GM18499 (cell line): Measurements from ENCODE around the gene GLT8D2.

ENCODE experiments used
- ATAC-seq: cut with Tn5 transposase; IDR thresholded peaks from one replicate; pipeline ENCODE4 v1.9.1; 2021; ENCODE audit warnings: moderate number of reproducible peaks; ENCODE audit not compliant: insufficient read depth, unreplicated experiment

GLT8D2 gene, protein sequence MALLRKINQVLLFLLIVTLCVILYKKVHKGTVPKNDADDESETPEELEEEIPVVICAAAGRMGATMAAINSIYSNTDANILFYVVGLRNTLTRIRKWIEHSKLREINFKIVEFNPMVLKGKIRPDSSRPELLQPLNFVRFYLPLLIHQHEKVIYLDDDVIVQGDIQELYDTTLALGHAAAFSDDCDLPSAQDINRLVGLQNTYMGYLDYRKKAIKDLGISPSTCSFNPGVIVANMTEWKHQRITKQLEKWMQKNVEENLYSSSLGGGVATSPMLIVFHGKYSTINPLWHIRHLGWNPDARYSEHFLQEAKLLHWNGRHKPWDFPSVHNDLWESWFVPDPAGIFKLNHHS

DNA sequence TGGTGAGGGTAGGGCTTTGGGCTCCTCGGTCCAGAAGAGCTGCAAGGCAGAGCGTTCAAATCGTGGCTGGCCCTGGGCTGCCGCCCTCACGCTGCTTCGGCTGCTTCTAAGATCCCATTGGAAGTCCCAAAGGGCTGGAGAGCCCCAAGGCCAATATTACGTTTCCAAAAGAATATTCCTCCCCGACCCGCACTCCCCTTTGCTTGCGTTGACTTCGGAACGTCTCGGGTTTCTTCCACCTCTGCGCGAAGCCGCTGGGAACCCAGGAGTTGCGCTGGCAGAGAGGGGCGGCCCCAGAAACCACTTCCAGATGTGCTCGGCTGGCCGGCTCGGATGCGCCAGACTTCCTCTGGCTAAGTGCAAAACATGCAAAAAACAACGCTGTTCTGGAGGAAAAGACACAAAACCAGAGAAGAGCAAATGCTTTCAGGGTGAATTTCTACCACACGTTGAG, at the start of gene GLT8D2:
Gene GLT8D2, minus strand, starts transcription at position 285 of the 454 bp plus-strand sequence. CDS start 30,539 bp downstream, outside the sequence.
- ATAC-seq = no peak

DNA sequence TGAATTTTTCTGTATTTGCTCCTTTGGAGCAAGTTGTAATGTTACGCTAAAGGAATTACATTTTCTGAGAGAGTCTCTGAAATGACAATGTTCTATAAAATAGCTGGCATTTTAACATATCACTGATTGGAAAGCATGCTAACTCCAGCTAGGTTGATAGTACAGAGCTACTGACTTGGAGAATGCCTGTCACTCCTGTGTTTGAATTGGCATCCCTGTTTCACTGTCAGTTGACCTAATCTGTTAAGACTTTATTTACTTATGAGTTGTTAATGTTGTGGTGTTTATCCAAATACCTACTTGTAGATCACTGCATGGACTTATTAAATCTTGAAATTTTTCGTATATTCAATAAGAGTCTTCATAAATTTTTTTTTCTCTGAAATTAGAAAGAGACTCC, 48.0 kb upstream of the GLT8D2 start:
- ATAC-seq = no peak

DNA sequence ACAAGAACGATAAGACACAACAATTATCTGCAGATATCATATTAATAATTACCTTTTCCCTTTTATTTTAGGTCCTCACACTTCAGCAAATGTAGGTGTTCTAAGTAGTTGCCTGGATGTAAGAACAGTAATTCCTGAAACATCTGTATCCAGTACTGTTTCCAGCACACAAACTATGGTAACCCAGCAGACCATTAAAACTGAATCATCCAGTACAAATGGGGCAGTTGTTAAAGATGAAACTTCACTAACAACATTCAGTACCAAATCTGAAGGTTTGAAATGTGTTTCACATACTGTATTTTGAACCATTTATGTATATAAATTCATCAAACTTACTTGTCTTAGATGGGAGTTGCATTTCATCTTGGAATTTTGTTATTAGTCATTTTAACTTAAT, 45.3 kb upstream of the GLT8D2 start:
- no peak for ATAC-seq

DNA sequence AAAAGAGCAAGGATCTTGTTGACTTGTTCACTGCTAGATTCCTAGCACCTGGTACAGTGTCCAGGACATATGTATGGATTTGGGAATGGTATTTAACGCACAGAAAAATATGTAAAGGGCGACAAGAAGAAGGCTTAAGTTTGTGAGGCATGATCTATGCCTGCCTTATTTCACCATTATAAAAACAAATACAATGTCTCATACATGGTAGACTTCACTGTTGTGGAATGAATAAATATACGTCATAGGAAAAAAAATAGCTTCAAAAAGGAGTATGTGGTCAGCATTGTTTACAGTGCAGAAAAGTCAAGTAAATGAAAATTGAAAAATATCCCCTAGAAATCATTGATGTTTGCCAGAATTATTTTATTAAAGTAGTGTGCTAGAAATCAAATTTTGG, 44.3 kb upstream of the GLT8D2 start:
- ATAC-seq = no peak

DNA sequence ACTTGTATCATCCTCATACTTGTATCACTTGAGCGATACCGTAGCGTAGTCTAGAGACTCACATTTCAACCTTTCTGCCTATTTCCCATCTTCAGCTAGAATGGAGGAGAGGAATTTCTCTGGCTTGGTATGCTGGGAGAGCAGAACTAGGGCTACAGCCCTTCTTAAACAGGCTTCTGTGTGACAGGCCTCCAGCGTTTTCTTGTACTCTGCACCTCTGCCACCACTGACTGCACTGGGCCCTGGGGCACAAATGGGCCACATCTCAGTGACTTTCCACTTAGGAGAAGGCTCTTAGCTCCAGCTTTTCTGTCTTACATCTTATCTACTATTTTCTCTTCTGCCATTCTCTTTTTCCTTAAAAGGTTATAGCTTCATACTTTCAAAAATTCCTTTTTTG, 41.1 kb upstream of the GLT8D2 start:
- ATAC-seq = no peak

DNA sequence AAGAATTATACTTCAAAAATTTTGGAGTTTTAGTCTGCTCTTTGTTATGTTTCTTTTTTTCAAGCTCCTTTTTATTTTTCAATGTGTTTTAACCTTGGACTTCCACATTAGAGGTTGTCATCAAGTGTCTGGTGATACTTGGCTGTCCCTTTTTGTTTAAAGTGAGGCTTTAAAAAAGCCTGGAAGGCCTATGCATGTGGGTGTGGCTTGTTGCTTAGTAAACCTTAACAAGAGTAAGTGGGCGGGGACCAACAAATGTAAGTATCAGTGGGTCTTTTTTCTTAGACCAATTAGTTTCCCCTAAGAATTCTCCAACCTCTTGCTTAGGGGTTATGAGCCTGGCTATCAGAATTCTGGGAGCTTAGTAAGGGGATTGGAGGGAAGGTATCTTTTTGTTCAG, 40.7 kb upstream of the GLT8D2 start:
- ATAC-seq = no peak

DNA sequence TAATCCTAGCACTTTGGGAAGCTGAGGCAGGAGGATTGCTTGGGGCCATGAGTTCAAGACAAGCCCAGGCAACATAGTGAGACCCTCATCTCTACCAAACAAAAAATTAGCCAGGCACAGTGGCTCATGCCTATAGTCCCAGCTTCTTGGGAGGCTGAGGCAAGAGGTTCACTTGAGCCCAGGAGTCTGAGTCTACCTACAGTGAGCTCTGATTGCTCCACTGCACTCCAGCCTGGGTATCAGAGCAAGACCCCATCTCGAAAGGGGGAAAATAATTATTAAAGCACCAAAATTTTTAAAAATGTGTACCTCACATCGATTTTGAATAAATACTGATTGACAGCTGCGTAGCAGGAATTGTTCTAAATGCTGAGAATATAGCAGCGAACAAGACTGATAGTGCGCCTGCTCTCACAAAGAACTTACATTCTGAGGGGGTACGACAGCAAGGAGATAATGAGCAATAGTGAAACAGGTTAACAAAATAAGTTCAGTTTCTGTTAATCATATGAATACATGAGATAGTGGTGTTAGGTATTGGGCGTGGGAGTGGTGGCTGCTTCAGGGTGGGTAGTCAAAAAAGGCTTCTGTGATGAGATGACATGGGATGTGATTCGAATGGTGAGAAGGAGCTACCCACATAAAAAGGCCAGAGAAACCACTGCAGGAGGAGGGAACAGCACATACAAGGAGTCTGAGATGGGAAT, 33.9 kb upstream of the GLT8D2 start:
- peak; percentile 74 for ATAC-seq

DNA sequence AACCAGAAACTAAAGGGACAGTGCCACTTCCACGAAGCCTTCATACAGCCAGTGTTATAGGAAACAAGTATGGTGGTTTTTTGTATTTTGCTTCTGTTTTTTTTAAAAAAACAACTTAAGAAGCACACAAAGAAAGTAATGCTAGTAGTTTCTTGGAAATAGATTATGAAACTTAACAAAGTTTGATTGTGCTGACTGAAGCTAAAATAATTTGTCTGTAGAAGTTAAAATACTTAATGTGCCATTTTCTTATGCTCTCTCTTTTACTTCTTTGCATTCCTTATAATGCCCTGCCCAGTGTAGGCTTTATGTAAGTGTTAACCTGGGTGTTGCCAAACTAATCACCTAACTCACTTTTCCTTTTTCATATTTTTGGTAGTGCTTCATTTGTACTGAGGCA, 30.8 kb upstream of the GLT8D2 start:
- ATAC-seq = no peak

DNA sequence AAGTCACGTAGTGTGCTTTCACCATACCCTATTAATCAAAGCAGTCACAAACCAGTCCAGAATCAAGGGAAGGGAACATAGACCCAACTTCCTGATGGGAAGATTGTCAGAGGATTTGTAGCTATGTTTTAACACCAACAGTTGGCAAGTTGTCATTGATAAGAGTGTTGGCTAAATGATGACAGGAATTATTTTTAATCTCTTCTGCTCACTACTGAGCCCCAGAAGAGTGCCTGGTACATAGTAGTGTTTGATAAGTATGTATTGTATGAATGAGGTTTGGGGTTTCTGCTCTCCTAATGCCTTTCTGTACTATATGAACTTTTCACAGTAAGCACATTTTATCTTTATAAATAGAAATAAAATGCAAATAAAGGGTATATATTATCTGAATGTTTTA, 29.0 kb upstream of the GLT8D2 start:
- ATAC-seq = no peak

DNA sequence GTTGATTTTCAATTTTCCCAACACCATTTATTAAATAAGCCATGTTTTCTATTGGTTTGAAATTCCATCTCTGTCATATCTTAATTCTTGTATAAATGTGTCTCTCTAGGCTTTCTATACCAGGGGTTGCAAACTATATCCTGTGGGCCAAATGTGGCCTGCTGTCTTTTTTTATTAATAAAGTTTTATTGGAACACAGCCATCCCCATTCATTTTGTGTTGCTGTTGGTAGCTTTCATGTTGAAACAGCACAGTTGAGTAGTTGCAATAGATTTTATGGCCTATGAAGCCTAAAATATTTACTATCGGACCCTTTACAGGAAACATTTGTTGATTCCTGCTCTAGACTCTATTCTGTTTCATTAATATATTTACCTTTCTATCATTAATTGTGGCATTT, 23.7 kb upstream of the GLT8D2 start:
- no peak for ATAC-seq

DNA sequence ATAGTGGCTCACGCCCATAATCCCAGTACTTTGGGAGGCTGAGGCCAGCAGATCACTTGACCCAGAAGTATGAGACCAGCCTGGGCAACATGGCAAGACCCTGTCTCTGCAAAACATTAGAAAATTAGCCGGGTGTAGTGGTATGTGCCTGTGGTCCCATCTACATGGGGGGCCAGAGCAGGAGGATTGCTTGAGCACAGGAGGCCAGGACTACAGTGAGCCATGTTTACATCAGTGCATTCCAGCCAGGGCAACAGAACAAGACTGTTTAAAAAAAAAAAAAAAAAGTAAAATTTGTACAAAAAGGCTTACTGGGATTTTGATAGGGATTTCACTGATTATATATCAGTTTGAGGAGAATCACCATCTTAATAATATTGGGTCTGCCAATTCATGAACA, 22.1 kb upstream of the GLT8D2 start:
- no peak for ATAC-seq

DNA sequence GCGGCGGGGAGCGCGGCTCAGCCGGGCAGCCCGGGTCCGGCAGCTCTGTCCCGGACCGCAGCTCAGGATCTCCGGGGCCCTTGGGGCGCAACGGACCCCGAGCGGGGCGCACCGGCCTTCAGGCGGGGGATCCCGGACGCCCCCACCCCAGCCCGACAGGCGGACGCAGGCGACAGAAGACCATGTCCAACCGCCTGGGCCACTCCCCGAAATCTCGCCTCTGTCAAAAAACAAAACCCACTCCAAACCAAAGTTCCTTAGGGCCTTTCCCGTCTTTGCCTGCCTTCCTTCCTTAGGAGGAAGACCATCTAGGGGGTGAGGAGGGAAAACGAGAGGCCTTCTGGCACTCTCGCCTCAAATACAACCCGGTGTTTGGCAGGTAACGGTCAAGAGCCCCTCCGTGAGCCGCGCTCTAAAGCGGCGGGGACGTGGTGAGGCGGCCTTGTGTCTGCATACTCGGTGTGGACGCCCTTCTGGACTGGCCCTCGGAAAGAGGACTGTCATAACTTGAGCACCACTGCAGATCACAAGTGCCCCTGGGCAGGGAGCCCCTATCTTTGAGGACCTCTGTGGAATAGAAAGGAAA, 14.9 kb upstream of the GLT8D2 start:
- ATAC-seq = peak; percentile 12

DNA sequence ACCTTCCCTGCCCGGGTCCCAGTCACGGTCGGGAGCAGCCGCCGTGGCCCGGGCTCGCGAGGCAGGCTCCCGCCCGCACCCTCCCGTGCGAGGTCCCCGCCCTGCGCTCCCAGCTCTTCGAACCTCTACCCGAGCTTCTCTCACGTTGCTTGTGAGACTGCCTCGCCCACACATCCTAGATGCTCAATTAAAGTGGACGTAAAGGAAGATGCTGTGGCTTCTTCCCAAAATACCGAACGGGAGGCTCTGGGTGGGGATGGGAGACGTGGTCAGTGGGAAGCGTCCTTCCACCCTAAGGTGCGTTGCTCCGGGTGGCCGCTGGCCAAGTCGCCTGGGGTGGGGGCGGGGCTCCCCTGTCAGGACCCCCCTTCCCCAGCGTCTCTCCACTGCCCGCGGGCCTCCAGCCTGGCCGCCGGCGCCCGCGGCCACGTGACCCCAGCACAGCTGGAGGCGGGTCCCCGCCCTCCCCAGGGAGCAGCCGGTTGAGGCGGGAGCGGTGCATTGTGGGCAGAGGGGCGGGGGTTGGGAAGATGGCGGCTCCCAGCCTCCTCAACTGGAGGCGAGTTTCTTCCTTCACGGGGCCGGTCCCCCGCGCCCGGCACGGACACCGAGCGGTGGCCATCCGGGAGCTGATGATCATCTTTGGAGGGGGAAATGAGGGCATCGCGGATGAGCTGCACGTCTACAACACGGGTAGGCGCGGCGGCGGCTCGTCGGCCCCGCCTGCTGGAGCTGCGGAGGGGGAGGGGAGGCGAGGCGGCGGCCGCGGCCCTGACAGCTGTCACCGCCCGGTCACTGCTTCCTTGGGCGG, 14.2 kb upstream of the GLT8D2 start, which contains the start of gene HCFC2:
Gene HCFC2, plus strand, starts transcription at position 501 of the 811 bp plus-strand sequence. Its CDS starts 30 bp downstream, at position 531.
- peak; percentile 43 for ATAC-seq

DNA sequence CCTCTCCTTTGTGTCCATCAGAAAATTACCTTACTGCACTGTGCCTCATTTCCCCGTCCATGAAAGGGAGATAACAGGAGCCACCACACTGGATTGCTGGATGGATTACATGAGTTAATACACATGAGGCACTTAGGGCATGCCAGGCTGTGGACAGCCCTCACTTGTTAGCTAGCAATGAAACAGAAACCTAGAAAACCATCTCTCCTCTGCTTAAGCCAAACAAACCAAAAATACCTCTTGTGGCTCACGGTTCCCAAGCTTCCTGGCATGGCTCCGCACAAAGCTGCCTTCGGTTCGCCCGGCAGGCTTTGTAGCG, 13.7 kb upstream of the GLT8D2 start:
- peak; percentile 20 for ATAC-seq

DNA sequence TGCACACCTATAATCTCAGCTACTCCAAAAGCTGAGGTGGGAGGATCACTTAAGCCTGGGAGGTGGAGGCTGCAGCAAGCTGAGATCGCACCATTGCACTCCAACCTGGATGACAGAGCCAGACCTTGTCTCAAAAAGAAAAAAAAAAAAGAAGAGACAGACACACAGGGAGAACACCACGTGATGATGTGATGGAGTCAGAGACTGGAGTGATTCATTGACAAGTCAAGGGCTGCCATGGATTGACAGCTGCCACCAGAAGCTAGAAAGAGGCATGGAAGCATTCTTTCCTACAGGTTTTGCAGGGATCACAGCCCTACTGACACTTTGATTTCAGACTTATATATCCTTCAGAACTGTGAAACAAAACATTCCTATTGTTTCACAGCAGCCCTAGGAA, 10.8 kb upstream of the GLT8D2 start:
- ATAC-seq = no peak

DNA sequence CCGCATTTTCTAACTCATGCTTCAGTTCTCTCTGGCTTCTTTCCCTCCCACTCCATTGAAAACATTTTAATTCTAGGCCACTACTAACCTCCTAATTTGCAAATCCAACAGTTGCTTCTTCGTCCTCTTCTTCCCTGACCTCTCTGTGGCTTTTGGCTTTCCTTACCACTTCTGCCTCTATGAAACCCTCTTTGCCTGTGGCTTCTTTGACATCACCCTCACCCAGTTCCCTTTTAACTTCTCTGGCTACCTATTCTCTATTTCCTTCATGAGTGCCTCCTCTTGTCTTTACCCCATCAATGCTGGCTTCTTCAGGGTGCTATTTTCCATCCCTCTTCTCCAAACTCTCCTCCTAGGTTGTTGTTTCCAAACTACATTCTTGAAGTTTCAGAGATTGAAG, 10.0 kb upstream of the GLT8D2 start:
- no peak for ATAC-seq

DNA sequence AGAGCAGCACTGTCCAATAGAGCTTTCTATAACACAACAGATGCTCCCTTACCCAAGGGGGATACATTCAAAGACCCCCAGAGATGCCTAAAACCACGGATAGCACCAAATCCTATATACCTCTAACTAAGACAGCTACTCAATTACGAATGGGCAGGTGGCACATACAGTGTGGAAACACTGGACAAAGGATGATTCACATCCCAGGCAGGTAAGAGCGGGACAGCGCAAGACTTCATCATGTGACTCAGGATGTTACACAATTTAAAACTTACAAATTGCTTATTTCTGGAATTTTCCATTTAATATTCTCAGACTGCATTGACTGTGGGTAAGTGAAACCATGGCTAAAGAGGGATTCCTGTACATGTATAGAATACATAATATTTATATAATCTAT, 8.8 kb upstream of the GLT8D2 start:
- ATAC-seq = no peak

DNA sequence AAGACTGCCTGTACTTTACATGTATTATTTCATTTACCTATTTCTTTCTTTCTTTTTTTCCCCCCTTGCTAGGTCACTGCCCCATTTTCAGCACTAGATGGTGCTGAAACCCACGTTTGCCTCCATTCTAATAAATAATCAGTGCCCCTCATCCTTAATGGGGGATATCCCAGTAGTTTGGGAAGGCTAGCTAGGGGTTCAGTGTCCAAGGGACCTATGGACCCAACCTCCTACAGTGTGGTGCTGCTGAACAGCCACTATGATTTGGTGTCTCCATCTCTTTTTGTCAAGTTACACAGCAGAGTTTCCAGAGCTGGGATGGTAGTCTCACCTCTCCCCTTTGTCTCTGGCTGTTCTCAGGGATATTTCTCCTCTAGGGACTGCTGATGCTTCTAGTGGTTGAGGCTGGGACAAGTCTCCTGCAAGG, 7.8 kb upstream of the GLT8D2 start:
- no peak for ATAC-seq

DNA sequence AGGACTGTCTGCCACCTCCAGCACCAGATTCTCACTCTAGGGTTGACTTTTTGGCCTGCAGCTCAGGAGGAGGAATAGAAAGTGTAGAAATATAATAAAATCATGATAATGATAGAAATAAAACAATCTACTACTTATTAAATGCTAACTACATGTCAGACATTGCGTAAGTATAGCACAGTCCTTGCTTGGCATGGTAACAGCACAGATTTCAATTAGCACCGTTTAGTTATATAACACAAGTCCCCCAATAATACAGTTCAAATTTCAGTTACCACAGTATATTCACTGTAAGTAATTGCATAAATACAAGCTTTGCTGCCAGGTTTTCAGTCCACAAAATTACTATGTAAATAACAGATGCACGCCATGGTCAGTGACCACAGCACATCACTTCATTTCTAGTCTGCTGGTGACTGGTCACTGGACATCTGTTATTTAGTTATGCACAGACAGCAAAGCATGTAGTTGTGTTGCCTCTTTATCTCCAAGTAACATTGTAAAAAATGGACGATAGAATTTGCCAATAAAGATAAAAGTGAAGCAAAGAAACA, 6.5 kb upstream of the GLT8D2 start:
- no peak for ATAC-seq

DNA sequence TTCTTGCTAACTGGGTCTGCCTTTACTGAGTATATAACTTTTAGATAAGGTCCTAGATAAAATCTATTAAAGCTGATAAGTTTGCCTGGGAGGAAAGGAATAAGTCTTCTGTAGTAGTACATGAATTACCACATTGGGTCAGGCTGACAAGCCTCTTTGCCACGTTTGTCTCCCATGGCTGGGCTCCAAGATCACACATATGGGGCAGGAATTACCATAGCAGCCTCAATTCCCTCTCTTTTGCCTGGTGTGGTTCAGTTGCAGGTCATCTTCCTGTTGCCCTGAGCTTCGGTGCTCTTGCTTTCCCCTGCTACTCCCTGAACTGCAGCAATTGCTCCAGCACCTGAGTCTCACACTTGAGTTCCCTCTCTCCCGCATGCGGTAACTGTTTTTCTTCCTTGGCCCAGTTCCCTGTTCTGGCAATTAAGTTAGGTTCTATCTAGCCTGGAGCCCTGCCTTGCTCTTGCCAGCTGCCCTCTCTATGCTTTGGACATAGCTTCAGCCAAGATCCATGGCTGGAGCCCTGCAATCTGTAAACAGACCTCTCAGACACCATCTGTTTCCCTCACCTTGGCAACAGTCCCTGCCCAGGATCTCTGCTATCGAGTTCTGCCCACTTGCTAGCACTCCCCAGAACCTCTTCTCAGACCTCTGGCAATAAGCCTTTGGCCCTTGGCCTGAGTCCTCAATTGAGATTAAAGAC, 5.8 kb upstream of the GLT8D2 start:
- ATAC-seq = no peak
